H54 (cell line): ENCODE data around the gene ALMS1.
"Not testable (repeated sequence)": the region's sequence is repeated elsewhere in the genome, so short reads cannot be mapped to it uniquely, and the experiment has no call there.

Experiments
- DNase-seq: peaks from one replicate; pipeline ENCODE4 v3.0.0; 2011; ENCODE audit warnings: low spot score, mixed read lengths; ENCODE audit not compliant: insufficient read length
- FAIRE-seq: peaks from 3 replicates; lab custom pipeline; 2011; peaks lifted over from hg19 to GRCh38; lab: Jason Lieb, UNC
- POLR2A ChIP-seq: IDR thresholded peaks from 2 replicates; pipeline ENCODE4 v1.6.1; 2011; ENCODE audit warnings: low read depth, mild to moderate bottlenecking, low read length

The ALMS1 gene

DNA sequence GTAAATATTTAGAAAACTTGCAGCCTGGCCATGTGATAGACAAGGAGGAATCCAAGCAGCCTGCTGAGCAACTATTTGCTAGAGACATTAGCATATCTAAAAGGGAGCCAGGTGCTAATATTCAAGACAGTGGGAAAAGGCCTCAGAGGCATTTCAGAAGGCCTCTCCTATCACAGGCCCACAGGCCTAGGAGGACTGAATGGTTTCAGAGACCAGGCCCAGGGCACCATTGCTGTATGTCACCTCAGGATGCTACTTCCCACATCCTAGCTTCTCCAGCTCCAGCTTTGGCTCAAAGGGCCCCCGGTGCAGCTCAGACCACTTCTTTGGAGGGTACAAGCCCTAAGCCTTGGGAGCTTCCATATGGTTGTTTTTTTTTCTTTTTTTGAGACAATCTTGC, 252.8 kb downstream of the ALMS1 start:
- TF ChIP-seq POLR2A = no peak
- DNase-seq (no peak), FAIRE-seq (no peak)

DNA sequence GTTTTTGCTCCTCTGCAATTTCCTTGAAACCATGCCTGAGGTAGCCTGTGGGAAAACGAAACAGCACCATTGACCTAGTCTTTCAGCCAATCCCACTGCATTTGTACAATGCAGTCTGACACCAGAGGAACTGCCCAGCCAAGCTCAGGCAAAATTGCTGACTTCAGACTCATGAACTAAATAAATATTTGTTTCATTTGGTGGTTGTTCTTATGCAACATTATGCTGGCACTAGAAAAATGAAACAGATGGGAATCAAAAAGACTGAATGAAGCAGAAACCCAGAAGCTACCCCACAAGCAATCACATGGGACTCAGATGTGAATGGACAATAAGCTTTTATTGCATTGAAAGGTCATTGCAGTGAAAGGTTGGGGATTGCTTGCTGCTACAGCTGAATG, 254.9 kb downstream of the ALMS1 start:
- FAIRE-seq = no peak

DNA sequence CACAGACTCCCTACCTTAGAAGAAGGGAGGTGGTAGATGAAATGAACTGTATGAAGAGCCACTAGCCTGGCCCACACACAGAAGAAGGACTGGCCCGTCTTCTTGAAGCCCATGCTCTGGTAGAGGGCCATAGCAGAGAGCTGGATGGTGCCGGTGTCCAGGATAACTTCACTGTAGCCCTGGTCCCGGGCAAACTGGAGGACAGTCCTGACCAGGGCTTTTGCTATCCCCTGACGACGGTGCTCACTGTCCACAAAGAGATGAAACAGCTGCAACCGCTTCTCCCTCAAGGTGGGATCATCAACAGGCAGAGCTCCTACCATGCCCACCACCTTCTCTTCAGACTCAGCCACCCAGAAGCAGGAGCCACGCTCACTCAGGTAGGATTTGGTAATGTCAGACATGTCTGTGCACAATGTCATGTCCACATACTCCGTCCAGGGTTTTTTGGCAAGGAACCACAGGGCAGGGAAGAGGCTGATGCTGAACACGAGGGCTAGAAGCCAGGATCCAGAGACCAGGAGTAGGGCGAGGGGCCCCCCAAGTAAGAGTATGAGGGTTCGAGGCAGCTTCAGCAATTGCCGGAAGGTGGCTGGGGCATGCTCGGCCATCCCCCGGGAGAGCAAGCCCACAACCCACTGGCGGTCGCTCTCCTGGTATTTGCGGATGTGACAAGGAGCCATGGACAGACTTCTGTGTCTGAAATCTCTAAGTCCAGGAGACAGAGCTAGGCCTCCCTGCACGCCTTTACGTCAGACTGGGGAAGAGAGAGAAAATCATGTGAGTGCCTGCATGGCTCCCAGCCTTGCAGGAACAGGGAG, 255.5 kb downstream of the ALMS1 start:
- TF ChIP-seq POLR2A = no peak
- DNase-seq = no peak
- FAIRE-seq = no peak

More for the DNA sequence above, 254.9 kb downstream of the ALMS1 start:
- TF ChIP-seq POLR2A = no peak
- no peak for DNase-seq

DNA sequence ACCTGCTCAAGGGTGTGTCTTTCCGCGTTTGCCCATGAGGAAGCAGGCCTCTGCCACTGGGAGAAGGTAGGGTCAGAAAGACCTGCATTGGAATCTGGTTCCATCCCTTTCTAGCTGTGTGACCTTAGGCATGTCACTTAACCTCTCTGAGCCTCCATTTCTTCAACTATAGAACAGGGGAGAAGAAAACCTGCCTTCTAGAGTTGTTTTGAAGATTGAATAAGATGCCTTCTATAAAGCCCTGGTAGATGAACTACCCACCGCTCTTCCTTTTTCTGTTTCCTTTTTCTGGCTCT, 256.1 kb downstream of the ALMS1 start:
- DNase-seq (no peak), FAIRE-seq (no peak)
- TF ChIP-seq POLR2A = no peak

DNA sequence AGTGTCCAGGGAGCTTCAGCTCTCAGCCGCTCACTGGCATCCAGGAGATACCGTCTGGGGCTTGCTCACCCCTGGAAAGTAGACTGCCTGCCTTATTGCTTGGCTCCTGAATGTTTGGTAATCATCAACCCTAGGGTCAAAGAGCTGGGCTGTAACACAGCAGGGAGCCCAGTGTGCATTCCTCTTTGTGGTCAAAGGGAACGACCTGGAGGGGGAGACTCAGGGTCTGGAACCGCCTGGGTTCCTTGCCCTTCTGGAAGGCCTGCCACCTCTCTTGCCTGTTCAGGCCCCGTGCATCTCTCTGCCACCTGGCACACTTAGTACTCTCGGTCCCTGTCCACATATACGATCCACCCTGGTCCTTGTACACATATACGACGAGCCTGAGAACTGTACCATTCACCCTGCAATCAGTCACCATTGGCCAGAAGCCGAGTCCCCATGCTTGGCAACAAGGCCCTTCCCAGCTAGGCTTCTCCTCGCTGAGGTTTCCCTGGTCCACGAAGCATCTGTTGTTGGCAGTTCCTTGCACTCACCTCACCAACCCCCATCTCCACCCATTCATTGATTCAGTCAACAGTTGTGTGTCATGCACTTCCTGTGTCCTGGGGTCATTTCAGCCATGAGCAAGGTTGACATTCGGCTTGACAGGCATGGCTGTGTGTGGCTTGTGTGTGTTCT, 256.8 kb downstream of the ALMS1 start, which contains the start of gene NAT8:
NAT8 (minus strand) TSS at position 85 of the 681 bp plus-strand sequence. CDS start 794 bp downstream, outside the sequence.
- DNase-seq (no peak), FAIRE-seq (no peak)
- TF ChIP-seq POLR2A = no peak

DNA sequence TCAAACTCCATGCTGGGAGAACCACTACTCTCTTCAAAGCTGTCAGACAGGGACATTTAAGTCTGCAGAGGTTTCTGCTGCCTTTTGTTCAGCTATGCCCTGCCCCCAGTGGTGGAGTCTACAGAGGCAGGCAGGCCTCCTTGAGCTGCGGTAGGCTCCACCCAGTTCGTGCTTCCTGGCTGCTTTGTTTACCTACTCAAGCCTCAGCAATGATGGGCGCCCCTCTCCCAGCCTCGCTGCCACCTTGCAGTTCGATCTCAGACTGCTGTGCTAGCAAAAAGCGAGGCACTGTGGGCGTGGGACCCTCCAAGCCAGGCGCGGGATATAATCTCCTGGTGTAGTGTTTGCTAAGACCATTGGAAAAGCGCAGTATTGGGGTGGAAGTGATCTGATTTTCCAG, 262.1 kb downstream of the ALMS1 start:
- FAIRE-seq, DNase-seq: not testable (repeated sequence)

DNA sequence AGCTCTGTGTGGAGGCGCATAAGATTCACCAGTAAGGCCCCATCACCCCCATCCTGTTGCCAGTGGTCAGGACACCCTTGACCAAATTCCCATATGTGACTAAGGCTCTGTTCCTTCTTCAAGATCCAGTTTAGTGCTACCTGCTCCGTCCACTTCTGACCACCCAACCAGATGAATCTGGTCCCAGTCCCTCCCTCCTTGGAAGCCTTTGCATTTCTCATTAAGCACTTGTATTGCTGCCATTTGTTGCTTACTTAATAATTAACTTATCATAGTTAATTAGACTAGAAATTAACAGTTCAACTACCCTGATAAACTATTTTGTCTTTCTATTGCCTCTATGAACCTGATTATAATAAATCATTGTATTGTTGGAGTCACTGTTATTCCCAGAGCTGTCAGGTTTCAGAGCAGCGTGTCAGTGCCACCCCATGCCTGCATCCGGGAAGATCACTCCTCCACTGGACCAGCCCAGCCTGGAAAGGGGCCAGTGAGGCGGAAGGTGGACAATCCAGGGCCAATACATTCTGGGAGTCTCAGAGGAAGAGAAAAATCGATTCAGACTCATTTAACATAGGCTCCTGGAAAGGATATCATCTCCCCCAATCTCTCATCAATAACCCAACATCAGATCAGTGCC, 266.1 kb downstream of the ALMS1 start:
- no peak for FAIRE-seq
- TF ChIP-seq POLR2A = no peak

DNA sequence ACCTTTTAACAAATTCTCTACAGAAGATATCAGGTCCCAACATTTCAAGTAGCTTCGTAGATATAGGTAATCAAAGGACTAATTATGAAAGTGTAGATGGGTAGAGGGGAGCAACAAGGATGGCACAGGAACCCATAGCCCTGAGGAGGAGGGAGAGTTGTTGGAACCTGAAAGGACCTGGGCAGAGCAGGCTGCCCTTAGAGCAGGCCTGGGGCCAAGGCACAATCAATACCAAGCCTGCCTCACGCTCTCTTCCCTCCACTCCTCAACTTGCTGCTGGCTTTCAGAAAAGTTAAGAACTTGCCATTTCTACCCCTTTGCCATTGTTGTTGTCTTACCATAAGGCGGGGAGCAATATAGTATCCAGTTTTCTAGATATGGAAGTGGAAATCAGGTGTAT, 266.7 kb downstream of the ALMS1 start:
- no peak for FAIRE-seq

More for the DNA sequence above, 266.1 kb downstream of the ALMS1 start:
- no peak for DNase-seq

DNA sequence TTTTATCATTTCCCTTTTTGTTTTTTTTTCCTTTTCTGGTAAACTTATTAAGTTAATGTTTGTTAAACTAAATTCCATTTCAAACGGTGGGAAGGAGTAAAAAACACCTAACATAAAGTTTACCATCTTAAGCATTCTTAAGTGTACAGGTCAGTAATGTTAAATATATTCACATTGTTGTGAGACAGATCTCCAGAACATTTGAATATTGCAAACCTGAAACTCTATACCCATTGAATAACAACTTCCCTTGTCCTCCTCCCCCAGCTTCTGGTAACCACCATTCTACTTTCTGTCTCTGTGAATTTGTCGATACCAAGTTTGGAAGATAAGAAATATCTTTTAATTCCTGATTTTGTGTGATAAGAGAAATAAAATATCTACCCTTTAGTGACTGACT, 268.5 kb downstream of the ALMS1 start:
- no peak for FAIRE-seq
- no peak for DNase-seq
- TF ChIP-seq POLR2A = no peak

More for the DNA sequence above, 266.7 kb downstream of the ALMS1 start:
- no peak for DNase-seq
- no peak for TF ChIP-seq POLR2A
